Activated naive CD4-positive, alpha-beta T cell (primary cell): ENCODE measurements around the gene ZNF143.
"Not testable (repeated sequence)": the region's sequence is repeated elsewhere in the genome, so short reads cannot be mapped to it uniquely, and the experiment has no call there.

Experiments
- DNase-seq, 4 experiments: peaks; one replicate each; lab custom pipeline; 2025; lab: John Stamatoyannopoulos, UW

ZNF143 gene

GRCh38 chr11:9549216-9549615 is 88.4 kb downstream of the ZNF143 start:
- DNase-seq, result not testable (repeated sequence)

- DNase-seq, result no peak
Observed at GRCh38 chr11:9550191-9550628, 89.4 kb downstream of the ZNF143 start.

GRCh38 chr11:9561279-9561982 is 100.6 kb downstream of the ZNF143 start:
- DNase-seq, result no peak

- no peak for DNase-seq
Observed at GRCh38 chr11:9562716-9563115, 101.9 kb downstream of the ZNF143 start.

- no peak for DNase-seq
Observed at GRCh38 chr11:9563196-9563730, 102.5 kb downstream of the ZNF143 start.

- no peak for DNase-seq
Observed at GRCh38 chr11:9565822-9566560, 105.2 kb downstream of the ZNF143 start.

- DNase-seq, result no peak
Observed at GRCh38 chr11:9566561-9567063, 105.8 kb downstream of the ZNF143 start.

- no peak for DNase-seq
Observed at GRCh38 chr11:9567401-9567800, 106.6 kb downstream of the ZNF143 start.

GRCh38 chr11:9568161-9568853 is 107.5 kb downstream of the ZNF143 start:
- no peak for DNase-seq

- no peak for DNase-seq
Observed at GRCh38 chr11:9568854-9569587, 108.2 kb downstream of the ZNF143 start.

GRCh38 chr11:9569588-9570164 is 108.9 kb downstream of the ZNF143 start:
- no peak for DNase-seq

GRCh38 chr11:9570313-9571025 is 109.7 kb downstream of the ZNF143 start:
- no peak for DNase-seq

GRCh38 chr11:9571071-9571762 is 110.4 kb downstream of the ZNF143 start:
- DNase-seq, result no peak

GRCh38 chr11:9571763-9572115 is 110.9 kb downstream of the ZNF143 start:
- DNase-seq, result no peak

- DNase-seq, result peak; percentile 87 to 92 (median 91)
Observed at GRCh38 chr11:9573052-9573774, 112.4 kb downstream of the ZNF143 start, which contains the start of gene WEE1. Gene WEE1 (plus strand): TSS chr11:9573670. CDS start chr11:9573934, 264 bp downstream.

GRCh38 chr11:9573775-9574621 is 113.2 kb downstream of the ZNF143 start:
- DNase-seq, result peak in 3 of 4 experiments; percentile 32 to 54 (median 34)

GRCh38 chr11:9574622-9575259 is 113.9 kb downstream of the ZNF143 start:
- DNase-seq, result no peak
